K562 (cell line): ENCODE data around the gene ARHGAP4. TPM values are rescaled to one million over a fixed set of nuclear protein-coding genes. Genes with fewer than 3 reads are reported as not detected.
A peak's percentile ranks its signal among the peaks of the same experiment; 100 is the strongest.

Experiments used
- CBFB ChIP-seq: sonication (generic); formaldehyde crosslinking; IDR thresholded peaks from 2 replicates; pipeline ENCODE4 v1.4.0; 2020; ENCODE audit warnings: mild to moderate bottlenecking, missing genetic modification reagents
- CBX3 ChIP-seq, 2 experiments: IDR thresholded peaks; 1 replicate in 1 of 2; 2 replicates in 1 of 2; pipeline ENCODE4 v1.6.1; 2012; ENCODE audit warnings: inconsistent platforms in 2 of 2, low read length in 2 of 2, borderline replicate concordance in 1 of 2, control low read depth in 1 of 2
- CHAMP1 ChIP-seq: fragments of 450-650 bp; IDR thresholded peaks from 2 replicates; pipeline ENCODE4 v1.6.1; 2016; ENCODE audit warnings: mild to moderate bottlenecking
- LARP7 ChIP-seq: fragments of 450-650 bp; IDR thresholded peaks from 2 replicates; pipeline ENCODE4 v1.6.1; 2016
- MBD2 ChIP-seq: sonication (generic); IDR thresholded peaks from 2 replicates; pipeline ENCODE4 v1.6.1; 2016; ENCODE audit warnings: low read depth, borderline replicate concordance
- MTA1 ChIP-seq: fragments of 450-650 bp; IDR thresholded peaks from 2 replicates; pipeline ENCODE4 v1.6.1; 2017; ENCODE audit warnings: borderline replicate concordance
- NR1H2 ChIP-seq: sonication (generic); formaldehyde crosslinking; IDR thresholded peaks from 2 replicates; pipeline ENCODE4 v1.4.0; 2020; ENCODE audit warnings: mild to moderate bottlenecking, missing genetic modification reagents
- RNF2 ChIP-seq: sonication (generic); IDR thresholded peaks from 2 replicates; pipeline ENCODE4 v1.6.1; 2016
- SPI1 ChIP-seq: IDR thresholded peaks from 2 replicates; pipeline ENCODE4 v1.6.1; 2011; ENCODE audit warnings: low read depth, low read length, control low read depth, borderline replicate concordance
- STAG1 ChIP-seq: sonication (generic); formaldehyde crosslinking; IDR thresholded peaks from 2 replicates; pipeline ENCODE4 v1.5.0; 2020; ENCODE audit warnings: missing genetic modification reagents, borderline replicate concordance
- TEAD2 ChIP-seq: fragments of 450-650 bp; IDR thresholded peaks from 2 replicates; pipeline ENCODE4 v1.6.1; 2016; ENCODE audit warnings: missing genetic modification characterization, control low read depth, missing compliant biosample characterization
- U2AF2 ChIP-seq: fragments of 200-400 bp; formaldehyde crosslinking; optimal IDR thresholded peaks from 2 replicates; pipeline ENCODE3; 2017; ENCODE audit warnings: low read depth, mild to moderate bottlenecking, low read length
- ZBTB40 ChIP-seq, 2 experiments: fragments of 450-650 bp in 1 of 2; sonication (generic) in 1 of 2; formaldehyde crosslinking in 1 of 2; IDR thresholded peaks; 2 replicates each; pipeline versions ENCODE4 v1.7.1 to v1.9.0; 2016 to 2022; ENCODE audit warnings: inconsistent platforms in 1 of 2, mild to moderate bottlenecking in 1 of 2, missing genetic modification reagents in 1 of 2
- ZBTB9 ChIP-seq: fragments of 450-650 bp; formaldehyde crosslinking; IDR thresholded peaks from 2 replicates; pipeline ENCODE4 v1.4.0; 2020; ENCODE audit warnings: mild to moderate bottlenecking, moderate library complexity
- ZNF184 ChIP-seq: sonication (generic); formaldehyde crosslinking; IDR thresholded peaks from 2 replicates; pipeline ENCODE4 v1.5.0; 2020; ENCODE audit warnings: missing genetic modification reagents
- polyA plus RNA-seq, 8 experiments: library from polyadenylated mRNA; depleted of rRNA in 4 of 8; stranded (reverse) in 5 of 8; unstranded in 3 of 8; fragments of >200 nt; fragmentation: Nextera tagmentation in 2 of 8; fragmentation: Illumina TruSeq in 1 of 8; extraction: Ambion mirVana in 2 of 8; extraction: Trizol in 1 of 8; gene quantifications; 2 replicates each; pipeline versions ENCODE4 v1.2.1 to v1.2.3, GENCODE V29; 2011 to 2014; ENCODE audit warnings: inconsistent platforms in 1 of 8, missing spikeins in 1 of 8
- total RNA-seq, 7 experiments: library from RNA; depleted of rRNA in 6 of 7; stranded (reverse); fragments of >200 nt in 6 of 7; fragmentation: Illumina TruSeq in 2 of 7; extraction: Trizol in 2 of 7; gene quantifications; 2 replicates each; pipeline versions ENCODE4 v1.2.1 to v1.2.3, GENCODE V29; 2011 to 2021; ENCODE audit warnings: low replicate concordance in 1 of 7

Gene ARHGAP4
- total and polyA plus RNA-seq, 9 of the 15 experiments (the other 6 are each of a cell fraction or from before 2014, with no cell fraction given) = 0.30 to 81.8 (median 13.5) TPM

- TF ChIP-seq ZBTB40 (IDR thresholded peaks at IDR 0.05) (peak; percentile 75), ZBTB40 (CRISPR knock-in tag; IDR thresholded peaks at IDR 0.05) (no peak), RNF2 (peak; percentile 77; the same call in 1 of the 2 replicates), CHAMP1 (no peak), ZBTB9 (no peak), CBFB (CRISPR knock-in tag) (no peak), LARP7 (no peak), MBD2 (no peak), SPI1 (peak; percentile 40; the same call in 1 of the 2 replicates), TEAD2 (no peak), U2AF2 (no peak), MTA1 (no peak; the same call in 1 of the 2 replicates), CBX3 (IDR thresholded peaks at IDR 0.05; ENCODE audit: borderline replicate concordance in 1 of 2, low read length in 2 of 2) (no peak), STAG1 (CRISPR knock-in tag) (no peak), ZNF184 (CRISPR knock-in tag) (no peak), NR1H2 (no peak)
These were observed 1.0 kb upstream of the ARHGAP4 start (continued) for GRCh38 chrX:153926858-153927671.
